H9 (cell line): Measurements from ENCODE around the gene NCKAP5L. TPM values are rescaled to one million over a fixed set of nuclear protein-coding genes. Genes with fewer than 3 reads are reported as not detected.

Experiments
- DNase-seq: peaks from one replicate; pipeline ENCODE4 v3.0.0-alpha.2; 2017
- H2AFZ ChIP-seq: one replicate; pipeline ENCODE4 v1.6.1; 2013; ENCODE audit warnings: mild to moderate bottlenecking, low read length, control low read depth, moderate library complexity
- H2AK5ac ChIP-seq: 2 replicates; pipeline ENCODE4 v1.6.1; 2013; ENCODE audit warnings: low read length, control low read depth, mixed read lengths; ENCODE audit not compliant: insufficient read length
- H2BK120ac ChIP-seq: one replicate; pipeline ENCODE4 v1.6.1; 2013; ENCODE audit warnings: low read depth, mild to moderate bottlenecking, low read length, control low read depth, inconsistent platforms; ENCODE audit not compliant: poor library complexity, severe bottlenecking
- H2BK12ac ChIP-seq: 2 replicates; pipeline ENCODE4 v1.6.1; 2013; ENCODE audit warnings: low read length, control low read depth, mixed read lengths, low read depth; ENCODE audit not compliant: insufficient read length
- H2BK15ac ChIP-seq: 2 replicates; pipeline ENCODE4 v1.6.1; 2013; ENCODE audit warnings: low read depth, low read length, control low read depth
- H2BK20ac ChIP-seq: one replicate; pipeline ENCODE4 v1.6.1; 2013; ENCODE audit warnings: low read depth, mild to moderate bottlenecking, low read length, control low read depth, inconsistent platforms; ENCODE audit not compliant: poor library complexity, severe bottlenecking
- H2BK5ac ChIP-seq: 2 replicates; pipeline ENCODE4 v1.6.1; 2013; ENCODE audit warnings: low read length, control low read depth, mixed read lengths; ENCODE audit not compliant: insufficient read length
- H3K14ac ChIP-seq: 2 replicates; pipeline ENCODE4 v1.6.1; 2013; ENCODE audit warnings: low read length, control low read depth; ENCODE audit not compliant: insufficient read depth
- H3K18ac ChIP-seq: 2 replicates; pipeline ENCODE4 v1.6.1; 2013; ENCODE audit warnings: low read depth, mild to moderate bottlenecking, mixed read lengths, low read length, control low read depth; ENCODE audit not compliant: insufficient read length
- H3K23ac ChIP-seq: 2 replicates; pipeline ENCODE4 v1.6.1; 2013; ENCODE audit warnings: low read length, control low read depth, mixed read lengths, low read depth; ENCODE audit not compliant: insufficient read length
- H3K23me2 ChIP-seq: 2 replicates; pipeline ENCODE4 v1.6.1; 2013; ENCODE audit warnings: low read depth, mild to moderate bottlenecking, mixed read lengths, low read length, control low read depth; ENCODE audit not compliant: insufficient read length, poor library complexity, severe bottlenecking
- H3K27ac ChIP-seq: 2 replicates; pipeline ENCODE4 v1.5.1; 2013; ENCODE audit warnings: low read length, control low read depth, mixed read lengths, low read depth; ENCODE audit not compliant: insufficient read length
- H3K27me3 ChIP-seq: 2 replicates; pipeline ENCODE4 v1.6.1; 2013; ENCODE audit warnings: low read length, control low read depth, inconsistent platforms; ENCODE audit not compliant: insufficient read depth
- H3K4ac ChIP-seq: 2 replicates; pipeline ENCODE4 v1.6.1; 2013; ENCODE audit warnings: low read depth, mild to moderate bottlenecking, control low read depth, inconsistent platforms, low read length, moderate library complexity
- H3K4me1 ChIP-seq: 2 replicates; pipeline ENCODE4 v1.6.1; 2013; ENCODE audit warnings: low read length, control low read depth, inconsistent platforms; ENCODE audit not compliant: insufficient read depth
- H3K4me2 ChIP-seq: 2 replicates; pipeline ENCODE4 v1.6.1; 2013; ENCODE audit warnings: low read length, control low read depth, mixed read lengths; ENCODE audit not compliant: insufficient read length, insufficient read depth
- H3K56ac ChIP-seq: 2 replicates; pipeline ENCODE4 v1.6.1; 2013; ENCODE audit warnings: low read depth, mild to moderate bottlenecking, mixed read lengths, low read length, control low read depth; ENCODE audit not compliant: insufficient read length
- H3K79me1 ChIP-seq: 2 replicates; pipeline ENCODE4 v1.6.1; 2013; ENCODE audit warnings: low read depth, mild to moderate bottlenecking, moderate library complexity, low read length, control low read depth, inconsistent platforms; ENCODE audit not compliant: insufficient read depth, poor library complexity, severe bottlenecking
- H3K79me2 ChIP-seq: 2 replicates; pipeline ENCODE4 v1.6.1; 2013; ENCODE audit warnings: low read length, control low read depth, inconsistent platforms; ENCODE audit not compliant: insufficient read depth
- H3K9ac ChIP-seq: 2 replicates; pipeline ENCODE4 v1.6.1; 2013; ENCODE audit warnings: low read length, control low read depth, mixed read lengths; ENCODE audit not compliant: insufficient read length; ENCODE audit errors: extremely low read depth
- H3K9me3 ChIP-seq: one replicate; pipeline ENCODE4 v1.6.1; 2013; ENCODE audit warnings: low read depth, low read length, inconsistent platforms; ENCODE audit not compliant: control insufficient read depth
- H3T11ph ChIP-seq: one replicate; pipeline ENCODE4 v1.6.1; 2013; ENCODE audit warnings: mild to moderate bottlenecking, low read length, control low read depth, inconsistent platforms
- H4K20me1 ChIP-seq: one replicate; pipeline ENCODE4 v1.6.1; 2013; ENCODE audit not compliant: control insufficient read depth, insufficient read length, insufficient read depth
- H4K5ac ChIP-seq: 2 replicates; pipeline ENCODE4 v1.6.1; 2013; ENCODE audit warnings: low read depth, mild to moderate bottlenecking, mixed read lengths, low read length, control low read depth; ENCODE audit not compliant: insufficient read length
- H4K8ac ChIP-seq: replicated peaks from 2 replicates; pipeline ENCODE4 v1.6.1; 2013; ENCODE audit warnings: low read length, control low read depth, mixed read lengths, low read depth; ENCODE audit not compliant: insufficient read length
- H4K91ac ChIP-seq: 2 replicates; pipeline ENCODE4 v1.6.1; 2013; ENCODE audit warnings: low read depth, mild to moderate bottlenecking, moderate library complexity, mixed read lengths, low read length, control low read depth; ENCODE audit not compliant: insufficient read length
- H3K27ac Mint-ChIP-seq, 3 experiments: 2 replicates in 2 of 3; 3 replicates in 1 of 3; pipeline ENCODE4 v1.8.0; 2020 to 2021; ENCODE audit warnings: mixed read lengths in 3 of 3, mild to moderate bottlenecking in 1 of 3, moderate library complexity in 1 of 3
- H3K27me3 Mint-ChIP-seq: 2 replicates; pipeline ENCODE4 v1.8.0; 2021; ENCODE audit warnings: low read depth, mild to moderate bottlenecking, moderate library complexity, mixed read lengths
- H3K36me3 Mint-ChIP-seq, 3 experiments: 2 replicates in 2 of 3; 3 replicates in 1 of 3; pipeline ENCODE4 v1.8.0; 2020 to 2021; ENCODE audit warnings: low read depth in 3 of 3, mixed read lengths in 3 of 3; ENCODE audit not compliant: insufficient read depth in 1 of 3
- H3K4me1 Mint-ChIP-seq, 2 experiments: 2 replicates each; pipeline ENCODE4 v1.8.0; 2020; ENCODE audit warnings: mixed read lengths in 2 of 2
- H3K4me3 Mint-ChIP-seq, 2 experiments: 2 replicates in 1 of 2; 3 replicates in 1 of 2; pipeline ENCODE4 v1.8.0; 2020 to 2021; ENCODE audit warnings: mild to moderate bottlenecking in 2 of 2, mixed read lengths in 2 of 2, moderate library complexity in 1 of 2
- H3K9me3 Mint-ChIP-seq, 2 experiments: 2 replicates in 1 of 2; 3 replicates in 1 of 2; pipeline ENCODE4 v1.8.0; 2020; ENCODE audit warnings: mild to moderate bottlenecking in 2 of 2, mixed read lengths in 2 of 2, moderate library complexity in 1 of 2
- WGBS: extraction: QIAGEN DNeasy Blood & Tissue Kit; methylation state at CpG from one replicate; pipeline ENCODE4 v1.1.7; 2013; ENCODE audit warnings: missing lambda C conversion rate, low lambda C conversion rate, mixed read lengths; ENCODE audit not compliant: insufficient read length; ENCODE audit errors: extremely low coverage; 5-methylcytosine and 5-hydroxymethylcytosine counted together
- total RNA-seq: library from RNA; stranded (reverse); gene quantifications from 2 replicates; pipeline ENCODE4 v1.2.1, GENCODE V29; 2021
- TF ChIP-seq, protein P1 (sequence below): fragments of 200-600 bp; sonication (generic); conservative IDR thresholded peaks from 3 replicates; pipeline ENCODE4 v1.8.0; 2021; ENCODE audit warnings: antibody characterized with exemption, mild to moderate bottlenecking

NCKAP5L gene
- total RNA-seq, 1 experiment from 2014 or later = 27.7 TPM

DNA sequence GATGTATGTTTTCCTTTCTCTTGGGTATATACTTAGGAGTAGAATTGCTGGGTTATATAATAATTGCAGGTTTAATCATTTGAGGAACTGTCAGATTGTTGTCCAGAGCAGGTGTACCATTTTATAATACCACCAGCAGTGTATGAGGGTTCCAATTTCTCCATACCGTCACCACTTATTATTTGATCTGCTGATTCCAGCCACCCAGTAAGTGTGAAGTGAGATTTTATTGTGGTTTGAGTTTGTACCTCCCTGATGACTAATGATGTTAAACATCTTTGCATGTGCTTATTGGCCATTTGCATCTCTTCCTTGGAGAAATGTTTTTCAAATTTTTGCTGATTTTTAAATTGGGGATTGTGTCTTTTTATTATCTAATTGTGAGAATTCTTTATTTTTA lies 15.1 kb downstream of the NCKAP5L start:
- no CpG with 5 or more reads among the region's 1 CpG for WGBS
- Histone ChIP-seq H3K9ac (no peak overlapping the region), H4K8ac (no peak overlapping the region), H3K79me1 (no peaks in the 10 kb centered on the region), H3K79me2 (no peaks in the 10 kb centered on the region), H3K4me1 (peaks cover 14% of the 10 kb centered on the region; the same call in 1 of the 2 replicates), H2BK20ac (no peak overlapping the region), H3K18ac (no peak overlapping the region), H4K91ac (no peak overlapping the region), H3K27ac (no peak overlapping the region), H3K23me2 (no peaks in the 10 kb centered on the region), H3K4ac (no peak overlapping the region), H2AK5ac (no peak overlapping the region), H3K9me3 (no peaks in the 10 kb centered on the region), H4K20me1 (no peaks in the 10 kb centered on the region), H2AFZ (no peak overlapping the region), H2BK15ac (no peak overlapping the region), H3K27me3 (no peaks in the 10 kb centered on the region), H2BK120ac (no peak overlapping the region), H3T11ph (no peak overlapping the region), H3K23ac (no peak overlapping the region), H3K4me2 (no peak overlapping the region), H3K14ac (no peak overlapping the region), H3K56ac (no peak overlapping the region), H4K5ac (no peak overlapping the region), H2BK12ac (no peak overlapping the region), H2BK5ac (no peak overlapping the region)
- TF ChIP-seq, protein P1, sequence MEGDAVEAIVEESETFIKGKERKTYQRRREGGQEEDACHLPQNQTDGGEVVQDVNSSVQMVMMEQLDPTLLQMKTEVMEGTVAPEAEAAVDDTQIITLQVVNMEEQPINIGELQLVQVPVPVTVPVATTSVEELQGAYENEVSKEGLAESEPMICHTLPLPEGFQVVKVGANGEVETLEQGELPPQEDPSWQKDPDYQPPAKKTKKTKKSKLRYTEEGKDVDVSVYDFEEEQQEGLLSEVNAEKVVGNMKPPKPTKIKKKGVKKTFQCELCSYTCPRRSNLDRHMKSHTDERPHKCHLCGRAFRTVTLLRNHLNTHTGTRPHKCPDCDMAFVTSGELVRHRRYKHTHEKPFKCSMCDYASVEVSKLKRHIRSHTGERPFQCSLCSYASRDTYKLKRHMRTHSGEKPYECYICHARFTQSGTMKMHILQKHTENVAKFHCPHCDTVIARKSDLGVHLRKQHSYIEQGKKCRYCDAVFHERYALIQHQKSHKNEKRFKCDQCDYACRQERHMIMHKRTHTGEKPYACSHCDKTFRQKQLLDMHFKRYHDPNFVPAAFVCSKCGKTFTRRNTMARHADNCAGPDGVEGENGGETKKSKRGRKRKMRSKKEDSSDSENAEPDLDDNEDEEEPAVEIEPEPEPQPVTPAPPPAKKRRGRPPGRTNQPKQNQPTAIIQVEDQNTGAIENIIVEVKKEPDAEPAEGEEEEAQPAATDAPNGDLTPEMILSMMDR = no peak
- H3K27me3 Mint-ChIP-seq = no peaks in the 10 kb centered on the region
- no peak for DNase-seq
- peaks cover 26 to 39% of the 10 kb centered on the region in 2 experiments for H3K4me1 Mint-ChIP-seq
- H3K27ac Mint-ChIP-seq = no peak overlapping the region
- peaks cover 0 to 11% (median 8%) of the 10 kb centered on the region in 3 experiments; a peak in 3 of 7 replicates for H3K36me3 Mint-ChIP-seq
- no peaks in the 10 kb centered on the region for H3K9me3 Mint-ChIP-seq
- no peak overlapping the region for H3K4me3 Mint-ChIP-seq
